Inflammatory macrophage treated with lipopolysaccharide for 4 hours (primary cell): ENCODE measurements around the gene ZC3H4.
"Not testable (repeated sequence)": the region's sequence is repeated elsewhere in the genome, so short reads cannot be mapped to it uniquely, and the experiment has no call there.

Experiments
- DNase-seq: peaks from one replicate; pipeline ENCODE4 v3.0.0-alpha.2; 2020

Gene ZC3H4

GRCh38 chr19:47112997-47113849, at the start of gene ZC3H4:
Gene ZC3H4 (minus strand): TSS chr19:47113776. CDS start chr19:47112584, 1,192 bp downstream.
- peak; percentile 100 for DNase-seq

DNA sequence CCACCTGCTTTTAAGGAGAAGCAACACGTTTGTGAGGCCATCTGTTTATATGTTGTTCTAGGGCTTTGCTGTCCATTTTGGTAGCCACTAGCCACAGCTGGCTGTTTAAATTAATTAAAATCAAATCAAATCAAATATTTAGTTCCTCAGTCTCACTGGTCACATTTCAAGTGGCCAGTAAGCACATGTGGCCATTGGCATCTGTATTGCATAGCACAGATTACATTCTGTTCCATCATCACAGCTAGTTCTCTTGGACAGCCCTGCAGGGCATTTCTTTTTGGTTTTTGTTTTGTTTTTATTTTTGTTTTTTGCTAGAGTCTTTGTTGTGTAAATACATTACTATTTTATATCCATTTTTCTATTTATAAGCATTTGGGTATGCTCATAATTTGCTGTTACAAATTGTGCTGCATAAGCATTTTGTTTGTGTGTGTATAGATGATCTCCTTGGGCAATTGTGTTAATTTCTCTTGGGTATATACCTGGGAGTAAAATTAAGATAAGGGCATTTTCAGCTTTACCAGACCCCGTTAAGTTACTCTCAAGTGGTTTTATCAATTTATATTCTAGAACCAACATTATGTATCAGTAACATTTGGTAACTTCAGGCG, 48.4 kb upstream of the ZC3H4 start:
- no peak for DNase-seq

DNA sequence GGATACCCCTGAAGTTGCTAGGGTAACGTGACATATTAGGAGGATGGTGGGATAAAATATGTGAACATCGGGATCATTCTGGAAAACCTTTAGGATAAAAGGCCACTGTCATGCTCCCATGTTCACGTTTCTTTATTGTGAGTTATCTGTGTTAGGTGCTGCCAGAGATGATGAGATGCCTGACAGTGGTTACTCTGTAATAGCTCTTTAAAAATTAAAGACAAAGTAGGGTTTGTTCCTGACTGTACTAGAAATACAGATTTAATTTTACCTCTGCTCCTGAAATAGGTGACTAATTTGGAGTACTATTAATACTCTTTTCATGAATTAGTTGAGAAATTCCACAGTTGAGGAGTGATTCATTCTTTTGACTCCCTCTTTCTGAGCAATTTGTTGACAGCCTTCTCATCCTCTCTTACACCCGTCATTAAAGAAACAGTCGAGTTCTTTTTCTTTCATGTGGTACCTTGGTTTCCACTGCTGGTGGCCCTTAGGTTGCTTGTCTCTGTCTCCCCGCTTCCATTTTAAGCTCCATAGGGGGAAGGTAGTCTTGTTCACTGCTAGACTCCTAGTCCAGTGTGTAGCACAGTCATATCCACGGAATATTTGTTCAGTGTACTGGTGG, 45.4 kb upstream of the ZC3H4 start:
- DNase-seq, result no peak

DNA sequence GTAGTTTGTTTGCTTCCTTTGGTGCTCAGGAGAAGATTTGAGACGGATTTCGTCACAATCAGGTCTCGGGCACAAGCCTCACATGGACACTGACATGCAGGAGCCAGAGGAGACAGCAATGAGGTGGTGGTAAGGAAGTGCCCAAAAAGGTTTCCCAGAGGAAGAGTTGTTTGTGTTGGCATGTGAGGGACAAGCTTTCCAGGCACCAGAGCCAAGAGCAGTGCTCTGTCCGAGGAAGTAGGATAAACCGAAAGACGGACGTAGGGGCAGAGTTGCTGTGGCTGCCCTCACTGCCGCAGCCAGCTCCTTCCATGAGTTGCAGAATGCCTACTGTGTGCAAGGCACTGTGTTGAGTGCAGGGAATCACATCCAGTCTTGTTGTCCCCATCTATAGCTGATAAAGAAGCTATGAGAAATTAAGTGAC, 44.8 kb upstream of the ZC3H4 start:
- no peak for DNase-seq

GRCh38 chr19:47157431-47158321, 44.1 kb upstream of the ZC3H4 start:
- DNase-seq, result peak; percentile 26

GRCh38 chr19:47156861-47157430, 43.4 kb upstream of the ZC3H4 start:
- DNase-seq, result peak; percentile 37

- no peak for DNase-seq
These were observed 41.6 kb upstream of the ZC3H4 start for GRCh38 chr19:47155148-47155547.

- DNase-seq, result no peak
These were observed 39.7 kb upstream of the ZC3H4 start for GRCh38 chr19:47153266-47153665.

GRCh38 chr19:47152632-47153031, 39.1 kb upstream of the ZC3H4 start:
- no peak for DNase-seq

GRCh38 chr19:47152205-47152604, 38.6 kb upstream of the ZC3H4 start:
- no peak for DNase-seq

DNA sequence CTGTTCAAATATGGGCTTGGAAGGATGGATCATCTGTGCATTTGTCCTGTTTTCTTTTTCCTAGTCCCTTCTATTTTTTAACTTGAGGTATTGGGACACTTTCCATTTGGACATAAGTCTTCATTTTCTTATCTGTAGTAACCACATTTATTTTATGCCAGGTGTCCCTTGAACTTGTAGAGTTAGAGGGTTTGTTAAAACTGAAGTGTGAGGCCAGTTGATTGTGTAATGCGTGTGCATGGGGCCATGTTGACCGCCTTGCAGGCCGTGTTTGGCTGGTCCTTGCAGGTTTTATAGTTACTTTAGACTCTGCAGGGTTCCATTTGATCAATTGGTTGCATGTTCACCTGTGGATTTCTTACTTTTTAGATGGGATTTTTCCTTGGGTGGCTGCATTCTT, 38.1 kb upstream of the ZC3H4 start:
- DNase-seq, result no peak

GRCh38 chr19:47146920-47147319, 33.3 kb upstream of the ZC3H4 start:
- no peak for DNase-seq

DNA sequence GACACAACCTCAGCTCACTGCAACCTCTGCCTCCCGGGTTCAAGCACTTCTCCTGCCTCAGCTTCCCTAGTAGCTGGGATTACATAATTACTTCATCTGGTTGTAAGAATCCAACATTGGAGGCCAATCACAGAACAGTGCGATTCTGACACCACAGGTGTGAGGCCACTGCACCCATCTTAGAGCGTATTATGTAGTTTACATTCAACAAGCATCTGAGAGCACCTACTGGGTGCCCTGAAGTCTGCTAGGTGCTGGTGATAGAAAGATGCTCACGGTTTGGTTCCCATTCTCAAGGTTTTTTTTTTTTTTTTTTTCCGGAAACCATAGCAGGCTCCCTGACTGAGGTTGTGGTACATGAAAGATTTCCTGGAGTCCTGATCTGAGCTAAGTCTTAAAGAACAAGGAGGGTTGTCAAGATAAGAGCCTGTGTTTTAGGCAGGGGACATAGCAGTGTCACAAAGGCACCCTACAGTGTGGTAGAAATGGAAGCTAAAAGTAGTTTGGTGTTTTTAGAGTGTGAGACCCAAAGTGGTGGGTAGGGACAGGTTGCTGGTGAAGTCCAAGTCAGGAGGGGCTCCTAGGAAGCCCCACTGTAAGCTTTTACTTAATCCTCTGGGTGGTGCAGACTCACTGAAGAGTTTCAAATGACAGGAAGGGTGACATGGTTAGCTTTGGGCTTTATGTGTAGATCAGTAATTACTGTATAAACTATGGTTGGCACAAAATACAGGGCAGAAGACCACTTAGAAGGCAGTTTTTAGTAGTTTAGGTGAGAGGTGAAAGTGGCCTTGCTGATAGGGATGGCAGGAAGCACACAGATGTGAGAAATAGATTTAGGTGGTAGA, 32.3 kb upstream of the ZC3H4 start:
- no peak for DNase-seq

DNA sequence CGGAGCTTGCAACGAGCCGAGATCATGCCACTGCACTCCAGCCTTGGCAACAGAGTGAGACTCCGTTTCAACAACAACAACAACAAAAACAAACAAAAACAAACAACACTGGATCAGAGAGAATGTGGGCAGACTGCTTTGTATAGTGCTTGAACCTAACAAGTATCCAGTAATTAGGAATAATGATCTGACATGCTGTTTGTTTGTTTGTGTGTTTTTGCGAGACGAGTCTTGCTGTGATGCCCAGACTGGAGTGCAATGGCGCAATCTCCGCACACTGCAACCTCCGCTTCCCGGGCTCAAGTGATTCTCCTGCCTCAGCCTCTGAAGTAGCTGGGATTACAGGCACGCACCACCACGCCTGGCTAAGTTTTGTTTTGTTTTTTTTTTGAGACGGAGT, 31.1 kb upstream of the ZC3H4 start:
- no peak for DNase-seq

DNA sequence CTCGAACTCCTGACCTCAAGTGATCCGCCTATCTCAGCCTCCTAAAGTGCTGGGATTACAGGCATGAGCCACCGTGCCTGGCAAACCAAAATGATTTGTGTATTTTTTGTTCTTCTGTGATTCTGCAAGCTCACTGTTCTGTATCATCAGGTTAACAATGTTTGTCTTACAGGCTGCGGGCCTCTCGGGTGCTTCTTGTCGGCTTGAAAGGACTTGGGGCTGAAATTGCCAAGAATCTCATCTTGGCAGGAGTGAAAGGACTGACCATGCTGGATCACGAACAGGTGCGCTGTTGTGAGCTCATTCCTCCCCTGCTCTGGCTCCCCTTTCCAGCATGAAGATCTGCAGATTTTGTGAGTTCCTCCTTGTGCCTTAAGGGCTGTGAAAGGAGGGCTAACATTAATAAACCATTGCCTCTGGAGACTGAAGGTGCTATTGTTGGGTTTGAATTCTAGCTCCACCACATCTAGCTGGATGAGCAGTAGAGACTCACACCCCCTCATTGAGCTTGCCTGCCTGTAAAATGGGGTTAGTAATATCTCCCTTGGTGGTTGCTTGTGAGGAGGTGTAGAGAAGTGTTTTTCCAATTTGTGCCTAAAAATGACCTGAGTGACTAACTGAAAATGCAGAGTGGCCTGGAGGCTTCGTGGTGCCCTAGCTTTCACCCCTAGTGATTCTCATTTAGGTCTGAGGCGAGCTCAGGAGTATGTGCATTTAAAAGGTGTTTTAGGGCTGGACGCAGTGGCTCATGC, 29.9 kb upstream of the ZC3H4 start:
- DNase-seq, result no peak

DNA sequence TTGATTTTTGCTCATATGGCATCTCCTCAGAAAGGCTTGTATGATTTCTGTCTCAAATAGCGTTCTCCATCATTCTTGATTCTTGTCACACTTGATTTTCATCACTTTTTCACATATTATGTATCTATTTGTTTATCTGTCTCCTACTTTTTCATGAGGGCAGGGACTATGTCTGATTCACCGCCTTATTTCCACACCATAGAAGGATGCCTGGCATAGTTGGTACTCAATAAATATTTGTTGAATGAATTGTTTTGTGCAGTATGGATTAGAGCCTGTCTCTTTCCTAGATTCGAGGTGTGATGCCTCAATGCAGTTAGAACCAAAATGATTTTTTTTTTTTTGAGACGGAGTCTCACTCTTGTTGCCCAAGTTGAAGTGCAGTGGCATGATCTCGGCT, 29.2 kb upstream of the ZC3H4 start:
- no peak for DNase-seq

- no peak for DNase-seq
These were observed 28.1 kb upstream of the ZC3H4 start for GRCh38 chr19:47141695-47142094.

GRCh38 chr19:47141252-47141651, 27.7 kb upstream of the ZC3H4 start:
- not testable (repeated sequence) for DNase-seq

DNA sequence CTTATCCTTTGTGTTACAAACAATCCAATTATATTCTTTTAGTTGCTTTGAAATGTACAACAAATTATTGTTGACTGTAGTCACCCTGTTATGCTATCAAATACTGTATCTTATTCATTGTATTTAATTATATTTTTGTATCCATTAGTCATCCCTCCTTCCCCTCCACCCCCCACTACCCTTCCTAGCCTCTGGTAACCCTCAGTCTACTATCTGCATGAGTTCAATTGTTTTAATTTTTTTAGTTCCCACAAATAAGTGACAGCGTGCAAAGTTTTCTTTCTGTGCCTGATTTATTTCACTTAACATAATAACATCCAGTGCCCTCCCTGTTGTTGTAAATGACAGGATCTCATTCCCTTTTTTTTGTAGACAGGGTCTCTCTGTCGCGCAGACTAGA, 21.6 kb upstream of the ZC3H4 start:
- DNase-seq, result no peak

DNA sequence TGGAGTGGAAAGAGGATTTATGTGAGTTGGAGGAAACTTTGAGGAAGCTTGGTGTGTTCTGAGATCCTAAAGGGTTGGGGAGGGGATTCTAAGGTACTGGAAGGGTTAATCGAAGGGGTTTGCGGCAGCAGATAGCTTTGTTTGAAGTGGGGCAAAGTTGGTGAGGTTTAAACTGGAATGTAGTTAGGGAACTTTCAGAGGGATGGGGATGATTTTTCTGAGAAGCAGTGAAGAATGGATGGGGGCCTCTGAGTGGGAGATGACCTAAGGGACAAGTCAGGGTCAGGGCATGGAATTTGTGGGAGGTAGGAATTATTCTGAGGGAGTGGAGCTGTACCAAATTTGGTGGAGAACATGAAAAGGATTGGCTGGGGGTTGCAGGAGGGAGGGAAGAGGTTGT, 21.0 kb upstream of the ZC3H4 start:
- no peak for DNase-seq

GRCh38 chr19:47133021-47133471, 19.5 kb upstream of the ZC3H4 start:
- no peak for DNase-seq
